Brain pericyte (primary cell): Measurements from ENCODE around the gene EMILIN3.

ENCODE experiments used
- DNase-seq: peaks from one replicate; pipeline ENCODE4 v3.0.0-alpha.2; 2012; ENCODE audit warnings: low read depth, low spot score

The EMILIN3 gene

GRCh38 chr20:41347523-41348429, 18.8 kb downstream of the EMILIN3 start:
- DNase-seq = no peak

GRCh38 chr20:41345729-41346067, 20.9 kb downstream of the EMILIN3 start:
- DNase-seq = no peak

GRCh38 chr20:41344938-41345728, 21.5 kb downstream of the EMILIN3 start:
- DNase-seq = no peak

GRCh38 chr20:41344477-41344876, 22.1 kb downstream of the EMILIN3 start:
- no peak for DNase-seq

GRCh38 chr20:41342474-41343464, 23.8 kb downstream of the EMILIN3 start:
- DNase-seq = no peak

GRCh38 chr20:41340327-41341055, 26.1 kb downstream of the EMILIN3 start, which contains the start of gene LPIN3:
Gene LPIN3 (plus strand): TSS chr20:41340821. CDS start chr20:41345804, 4,983 bp downstream.
- DNase-seq = peak; percentile 46

- no peak for DNase-seq
Observed at GRCh38 chr20:41339957-41340326, 26.7 kb downstream of the EMILIN3 start.

- DNase-seq = no peak
Observed at GRCh38 chr20:41336711-41337492, 29.7 kb downstream of the EMILIN3 start.

GRCh38 chr20:41335591-41335990, 31.0 kb downstream of the EMILIN3 start:
- no peak for DNase-seq

- no peak for DNase-seq
Observed at GRCh38 chr20:41334443-41335421, 31.9 kb downstream of the EMILIN3 start.

- DNase-seq = no peak
Observed at GRCh38 chr20:41334036-41334435, 32.6 kb downstream of the EMILIN3 start.

GRCh38 chr20:41331731-41332130, 34.9 kb downstream of the EMILIN3 start:
- DNase-seq = no peak

- DNase-seq = no peak
Observed at GRCh38 chr20:41330941-41331340, 35.7 kb downstream of the EMILIN3 start.

- DNase-seq = no peak
Observed at GRCh38 chr20:41330343-41330720, 36.3 kb downstream of the EMILIN3 start.

- DNase-seq = peak; percentile 30
Observed at GRCh38 chr20:41329435-41330342, 36.9 kb downstream of the EMILIN3 start.

- no peak for DNase-seq
Observed at GRCh38 chr20:41327178-41327577, 39.4 kb downstream of the EMILIN3 start.

- no peak for DNase-seq
Observed at GRCh38 chr20:41320976-41321375, 45.6 kb downstream of the EMILIN3 start.

- DNase-seq = no peak
Observed at GRCh38 chr20:41320441-41320840, 46.2 kb downstream of the EMILIN3 start.
